Measurements from ENCODE around the gene FUT9. TPM values are rescaled to one million over a fixed set of nuclear protein-coding genes. Genes with fewer than 3 reads are reported as not detected.

The FUT9 gene
- total RNA-seq, 1 donor from 2014 or later: not detected

DNA sequence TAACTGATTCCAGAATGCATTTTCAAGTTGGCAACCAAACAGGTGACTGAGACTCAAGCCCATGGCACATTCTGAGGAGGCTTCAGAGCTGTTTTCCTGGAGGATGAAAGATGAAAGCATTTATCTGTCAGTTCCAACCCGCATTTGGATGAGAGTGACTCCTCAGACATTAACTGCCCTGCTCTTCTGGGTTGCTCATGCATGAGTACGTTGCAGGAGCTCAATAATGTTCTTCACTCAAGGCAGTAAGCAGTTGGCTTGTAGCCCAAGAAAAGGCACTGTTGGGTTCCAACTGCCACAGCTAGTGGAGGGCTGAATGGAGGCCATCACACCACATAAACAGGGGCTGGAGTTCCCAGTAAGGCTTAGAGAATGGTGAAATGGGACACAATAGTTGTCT lies 155.3 kb downstream of the FUT9 start:
- no peaks in the 10 kb centered on the region for H3K27me3 Mint-ChIP-seq
- intact Hi-C loops (cut with micrococcal nuclease): no loop called here
- H3K36me3 Mint-ChIP-seq (ENCODE audit: low read depth): no peaks in the 10 kb centered on the region
- H3K9me3 Mint-ChIP-seq: no peaks in the 10 kb centered on the region
- H3K4me1 Mint-ChIP-seq: no peaks in the 10 kb centered on the region
- DNase-seq (no peak), ATAC-seq (ENCODE audit: low read depth) (no peak)
- CTCF ChIA-PET: no interaction called here
- H3K4me3 Mint-ChIP-seq: no peak overlapping the region
- TF ChIP-seq, protein P1, sequence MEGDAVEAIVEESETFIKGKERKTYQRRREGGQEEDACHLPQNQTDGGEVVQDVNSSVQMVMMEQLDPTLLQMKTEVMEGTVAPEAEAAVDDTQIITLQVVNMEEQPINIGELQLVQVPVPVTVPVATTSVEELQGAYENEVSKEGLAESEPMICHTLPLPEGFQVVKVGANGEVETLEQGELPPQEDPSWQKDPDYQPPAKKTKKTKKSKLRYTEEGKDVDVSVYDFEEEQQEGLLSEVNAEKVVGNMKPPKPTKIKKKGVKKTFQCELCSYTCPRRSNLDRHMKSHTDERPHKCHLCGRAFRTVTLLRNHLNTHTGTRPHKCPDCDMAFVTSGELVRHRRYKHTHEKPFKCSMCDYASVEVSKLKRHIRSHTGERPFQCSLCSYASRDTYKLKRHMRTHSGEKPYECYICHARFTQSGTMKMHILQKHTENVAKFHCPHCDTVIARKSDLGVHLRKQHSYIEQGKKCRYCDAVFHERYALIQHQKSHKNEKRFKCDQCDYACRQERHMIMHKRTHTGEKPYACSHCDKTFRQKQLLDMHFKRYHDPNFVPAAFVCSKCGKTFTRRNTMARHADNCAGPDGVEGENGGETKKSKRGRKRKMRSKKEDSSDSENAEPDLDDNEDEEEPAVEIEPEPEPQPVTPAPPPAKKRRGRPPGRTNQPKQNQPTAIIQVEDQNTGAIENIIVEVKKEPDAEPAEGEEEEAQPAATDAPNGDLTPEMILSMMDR (IDR thresholded peaks at IDR 0.05): no peak
- POLR2A ChIA-PET: no interaction called here
- H3K27ac Mint-ChIP-seq: no peak overlapping the region

DNA sequence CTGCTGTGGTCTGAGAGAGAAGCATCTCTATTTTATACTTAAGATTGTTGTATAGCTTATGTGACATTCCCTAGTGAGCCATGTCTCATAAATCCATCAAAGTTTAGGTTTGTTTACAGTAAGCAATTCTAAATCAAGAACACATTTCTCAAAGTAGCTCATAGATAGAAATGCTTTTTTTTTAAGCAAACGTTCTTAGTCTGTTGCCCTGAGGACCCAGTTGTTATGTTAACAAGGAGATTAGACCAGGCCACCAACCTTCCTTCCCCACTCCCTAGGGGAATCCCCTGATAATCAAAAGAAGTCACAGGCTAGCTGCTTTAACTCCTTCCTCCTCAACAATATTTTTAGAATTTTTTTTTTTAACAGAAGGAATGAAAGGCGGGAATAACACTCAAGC lies 169.0 kb downstream of the FUT9 start:
- peaks cover 3% of the 10 kb centered on the region for H3K9me3 Mint-ChIP-seq
- TF ChIP-seq, protein P1 (IDR thresholded peaks at IDR 0.05): no peak
- intact Hi-C loops (cut with micrococcal nuclease): no loop called here
- H3K4me3 Mint-ChIP-seq: no peak overlapping the region
- H3K27ac Mint-ChIP-seq: no peak overlapping the region
- POLR2A ChIA-PET: no interaction called here
- no peaks in the 10 kb centered on the region for H3K27me3 Mint-ChIP-seq
- no peaks in the 10 kb centered on the region for H3K36me3 Mint-ChIP-seq (ENCODE audit: low read depth)
- ATAC-seq (ENCODE audit: low read depth): no peak
- CTCF ChIA-PET: no interaction called here
- H3K4me1 Mint-ChIP-seq: no peaks in the 10 kb centered on the region
- DNase-seq: no peak

DNA sequence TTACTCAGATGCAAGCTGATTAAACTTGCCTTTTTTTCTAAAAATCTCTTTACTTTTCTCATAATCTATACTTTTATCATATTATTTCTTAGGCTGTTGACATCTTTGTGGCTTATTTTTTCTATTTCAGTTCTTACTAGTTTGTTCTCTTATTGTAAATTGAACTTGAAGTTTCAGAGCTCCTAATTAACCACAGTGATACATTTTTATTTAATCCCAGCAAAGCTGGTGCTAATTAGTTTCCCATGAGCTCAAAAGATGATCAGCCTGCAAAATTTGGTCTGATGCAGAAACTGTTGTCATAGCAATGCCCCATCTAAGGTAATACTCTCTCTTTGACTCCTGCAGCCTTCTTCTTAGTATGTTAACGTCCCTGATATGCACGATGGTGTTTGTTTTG lies 170.3 kb downstream of the FUT9 start:
- CTCF ChIA-PET: no interaction called here

DNA sequence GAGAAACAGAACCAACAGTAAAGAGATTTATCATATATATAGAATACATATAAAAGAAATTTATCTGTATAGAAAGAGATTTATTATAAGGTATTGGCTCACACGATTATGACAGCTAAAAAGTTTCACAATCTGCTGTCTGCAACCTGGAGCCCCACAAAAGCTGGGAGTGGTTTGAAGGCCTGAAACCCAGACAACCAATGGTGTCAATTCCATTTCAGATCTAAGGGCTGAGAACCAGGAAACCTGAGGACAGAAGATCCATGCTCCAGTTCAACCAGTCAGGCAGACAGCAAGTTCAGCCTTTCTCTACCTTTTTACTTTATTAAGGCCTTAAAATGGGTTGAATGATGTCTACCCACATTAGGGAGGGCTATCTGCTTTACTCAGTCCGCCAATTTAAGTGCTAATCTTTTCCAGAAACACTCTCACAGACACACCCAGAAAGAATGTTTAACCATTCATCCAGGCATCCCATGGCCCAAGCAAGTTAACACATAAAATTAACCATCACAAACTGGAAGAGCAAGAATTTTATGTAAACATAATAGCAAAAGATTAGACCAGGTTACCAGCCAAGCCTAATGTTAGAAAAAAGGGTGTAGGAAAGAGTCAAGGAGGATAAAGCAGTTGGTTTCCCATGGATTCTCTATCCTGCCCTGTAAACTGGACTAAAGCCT lies 170.9 kb downstream of the FUT9 start:
- H3K4me3 Mint-ChIP-seq: no peak overlapping the region

More for the DNA sequence above, 170.3 kb downstream of the FUT9 start:
- ATAC-seq (ENCODE audit: low read depth): no peak
- DNase-seq: no peak
- no peak overlapping the region for H3K4me3 Mint-ChIP-seq
- H3K27ac Mint-ChIP-seq: no peak overlapping the region
- H3K9me3 Mint-ChIP-seq: peaks cover 3% of the 10 kb centered on the region
- TF ChIP-seq, protein P1 (IDR thresholded peaks at IDR 0.05): no peak
- POLR2A ChIA-PET: no interaction called here
- intact Hi-C loops (cut with micrococcal nuclease): no loop called here
- no peaks in the 10 kb centered on the region for H3K27me3 Mint-ChIP-seq
- H3K36me3 Mint-ChIP-seq (ENCODE audit: low read depth): no peaks in the 10 kb centered on the region
- H3K4me1 Mint-ChIP-seq: no peaks in the 10 kb centered on the region

DNA sequence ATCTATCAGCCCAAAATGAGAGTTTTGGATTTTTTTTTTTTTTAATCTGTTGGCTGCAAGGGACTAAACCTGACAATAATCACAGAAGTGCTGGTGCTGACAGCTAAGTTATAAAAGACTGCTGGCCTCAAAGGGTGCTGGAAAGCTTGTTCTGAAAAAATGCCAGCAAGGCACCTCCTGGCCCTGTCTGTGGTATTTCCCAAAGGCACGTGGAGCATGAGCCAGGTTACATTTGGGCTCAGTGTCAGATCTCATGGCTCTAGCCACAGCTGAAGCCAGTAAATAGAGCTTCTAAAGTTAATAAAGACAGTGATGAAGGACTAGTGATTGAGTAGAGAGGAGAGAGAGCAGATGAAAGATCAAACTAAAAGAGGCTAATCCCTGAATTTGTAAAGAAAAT lies 178.9 kb downstream of the FUT9 start:
- intact Hi-C loops (cut with micrococcal nuclease): no loop called here
- H3K36me3 Mint-ChIP-seq (ENCODE audit: low read depth): no peaks in the 10 kb centered on the region
- no peak overlapping the region for H3K27ac Mint-ChIP-seq
- no peak for ATAC-seq (ENCODE audit: low read depth)
- no peak overlapping the region for H3K4me3 Mint-ChIP-seq
- peaks cover 4% of the 10 kb centered on the region for H3K9me3 Mint-ChIP-seq
- no peaks in the 10 kb centered on the region for H3K27me3 Mint-ChIP-seq
- H3K4me1 Mint-ChIP-seq: no peaks in the 10 kb centered on the region
- ChIA-PET POLR2A (no interaction called here), CTCF (no interaction called here)
- DNase-seq: no peak
- TF ChIP-seq, protein P1 (IDR thresholded peaks at IDR 0.05): no peak

More for the DNA sequence above, 170.9 kb downstream of the FUT9 start:
- Mint-ChIP-seq H3K27me3 (no peaks in the 10 kb centered on the region), H3K27ac (no peak overlapping the region), H3K4me1 (no peaks in the 10 kb centered on the region), H3K36me3 (ENCODE audit: low read depth) (no peaks in the 10 kb centered on the region), H3K9me3 (peaks cover 3% of the 10 kb centered on the region)
- intact Hi-C loops (cut with micrococcal nuclease): no loop called here
- TF ChIP-seq, protein P1 (IDR thresholded peaks at IDR 0.05): no peak
- ChIA-PET POLR2A (no interaction called here), CTCF (no interaction called here)
- ATAC-seq (ENCODE audit: low read depth) (no peak), DNase-seq (no peak)

Measured in activated B cell treated with CpG ODN at 0.5 μM for 24 hours (primary cell).